Heart left ventricle (tissue), 13 donors: Measurements from ENCODE around the gene PPP1R7.
"Not testable (repeated sequence)": the region's sequence is repeated elsewhere in the genome, so short reads cannot be mapped to it uniquely, and the experiment has no call there.

ENCODE experiments used
- POLR2A ChIP-seq, 2 donors: fragments of 450-650 bp; IDR thresholded peaks; one replicate each; pipeline ENCODE4 v1.6.1; 2017; ENCODE audit warnings: antibody characterized with exemption in 2 of 2, mild to moderate bottlenecking in 2 of 2, moderate library complexity in 2 of 2
- TF ChIP-seq, protein P1 (sequence below), 12 donors: fragments of 200-600 bp; sonication (generic) in 4 of 12; IDR thresholded peaks; one replicate each; pipeline versions ENCODE4 v1.5.0 to v1.8.0; 2018 to 2022; ENCODE audit warnings: antibody characterized with exemption in 12 of 12, mild to moderate bottlenecking in 5 of 12
- donor health status: ischemic (EF 13 %, LVEDD 7.1; RV severe dilation, severe dysfunction).
- donor health status: DM: no; HTN: yes; CAD: no.
- donor health status: DM: no; HTN: no; CAD: no.
- donor health status: ischemic (EF 25% LVEDD 6.9; RV normal size, moderate dysfunction).
- donor health status: ischemic (EF 25% LVEDD 5.7; RV mildly dilated, moderate dysfunction).
- donor health status: ischemic (EF 35%, LVEDD 5.7; RV mildly dilated, moderate dysfunction).
- donor health status: nonischemic (EF 11% LVEDD 7.7; RV severe dilation, severe dysfunction).
- donor health status: DM: yes; HTN: yes; CAD: no.
- donor health status: PGD.
- donor health status: ischemic (EF 29% LVEDD 5.4; RV normal size, mild dysfunction).
- donor health status: nonischemic (EF 23%, LVEDD 6.1; RV moderate dilation, normal function).

DNA sequence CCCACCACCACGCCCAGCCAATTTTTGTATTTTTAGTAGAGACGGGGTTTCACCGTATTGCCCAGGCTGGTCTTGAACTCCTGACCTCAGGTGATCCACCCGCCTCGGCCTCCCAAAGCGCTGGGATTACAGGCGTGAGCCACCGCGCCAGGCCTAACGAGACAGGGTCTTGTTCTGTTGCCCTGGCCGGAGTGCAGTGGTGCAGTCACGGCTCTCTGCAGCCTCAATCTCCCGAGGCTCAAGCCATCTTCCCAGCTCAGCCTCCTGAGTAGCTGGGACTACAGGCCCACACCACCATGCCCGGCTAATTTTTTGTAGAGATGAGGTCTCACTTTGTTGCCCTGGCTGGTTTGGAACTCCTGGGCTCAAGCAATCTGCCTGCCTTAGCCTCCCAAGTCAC, 47.0 kb downstream of the PPP1R7 start:
- TF ChIP-seq, protein P1, sequence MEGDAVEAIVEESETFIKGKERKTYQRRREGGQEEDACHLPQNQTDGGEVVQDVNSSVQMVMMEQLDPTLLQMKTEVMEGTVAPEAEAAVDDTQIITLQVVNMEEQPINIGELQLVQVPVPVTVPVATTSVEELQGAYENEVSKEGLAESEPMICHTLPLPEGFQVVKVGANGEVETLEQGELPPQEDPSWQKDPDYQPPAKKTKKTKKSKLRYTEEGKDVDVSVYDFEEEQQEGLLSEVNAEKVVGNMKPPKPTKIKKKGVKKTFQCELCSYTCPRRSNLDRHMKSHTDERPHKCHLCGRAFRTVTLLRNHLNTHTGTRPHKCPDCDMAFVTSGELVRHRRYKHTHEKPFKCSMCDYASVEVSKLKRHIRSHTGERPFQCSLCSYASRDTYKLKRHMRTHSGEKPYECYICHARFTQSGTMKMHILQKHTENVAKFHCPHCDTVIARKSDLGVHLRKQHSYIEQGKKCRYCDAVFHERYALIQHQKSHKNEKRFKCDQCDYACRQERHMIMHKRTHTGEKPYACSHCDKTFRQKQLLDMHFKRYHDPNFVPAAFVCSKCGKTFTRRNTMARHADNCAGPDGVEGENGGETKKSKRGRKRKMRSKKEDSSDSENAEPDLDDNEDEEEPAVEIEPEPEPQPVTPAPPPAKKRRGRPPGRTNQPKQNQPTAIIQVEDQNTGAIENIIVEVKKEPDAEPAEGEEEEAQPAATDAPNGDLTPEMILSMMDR (IDR thresholded peaks at IDR 0.05): not testable (repeated sequence)
- not testable (repeated sequence) for TF ChIP-seq POLR2A (IDR thresholded peaks at IDR 0.05)
